AG04449 (cell line): ENCODE results near the gene ATF4.
A peak's percentile ranks its signal among the peaks of the same experiment; 100 is the strongest.

Source experiments
- CTCF ChIA-PET: fragments of 350-600 bp; formaldehyde crosslinking; extraction: SDS; loops from one replicate; lab custom pipeline; 2021; ENCODE audit warnings: antibody characterized with exemption; lab: Yijun Ruan, JAX
- POLR2A ChIA-PET: fragments of 400-600, 350-600 bp; formaldehyde crosslinking; extraction: SDS; loops from one replicate; lab custom pipeline; 2020; ENCODE audit warnings: antibody characterized with exemption, inconsistent platforms; lab: Yijun Ruan, JAX
- DNase-seq: peaks from one replicate; pipeline ENCODE4 v3.0.0-alpha.2; 2010; ENCODE audit warnings: low read depth, low spot score
- H3K4me3 ChIP-seq: 2 replicates; pipeline ENCODE4 v1.5.1; 2011; ENCODE audit warnings: low read depth, mild to moderate bottlenecking, control low read depth, low read length
- TF ChIP-seq, protein P1 (sequence below): IDR thresholded peaks from one replicate; pipeline ENCODE4 v1.5.1; 2011; ENCODE audit warnings: mild to moderate bottlenecking, moderate library complexity, low read length, control low read depth, inconsistent platforms; ENCODE audit not compliant: insufficient read depth; ENCODE audit errors: missing control alignments

Gene ATF4

GRCh38 chr22:39527481-39527961, 7.2 kb downstream of the ATF4 start:
- no peak overlapping the region for H3K4me3 ChIP-seq
- CTCF ChIA-PET: interaction anchor here (1.0 to 27.5 kb wide), 8 partner anchors 11 to 502 kb away, joined by 3 to 1079 read pairs (median 56); partner anchors contain the start of genes RPL3 and TAB1
- DNase-seq: no peak
- POLR2A ChIA-PET: interaction anchor here (2.1 to 5.6 kb wide), 2 partner anchors 209 to 210 kb away, joined by 25 to 59 read pairs; partner anchors contain the start of gene RPL3
- TF ChIP-seq, protein P1, sequence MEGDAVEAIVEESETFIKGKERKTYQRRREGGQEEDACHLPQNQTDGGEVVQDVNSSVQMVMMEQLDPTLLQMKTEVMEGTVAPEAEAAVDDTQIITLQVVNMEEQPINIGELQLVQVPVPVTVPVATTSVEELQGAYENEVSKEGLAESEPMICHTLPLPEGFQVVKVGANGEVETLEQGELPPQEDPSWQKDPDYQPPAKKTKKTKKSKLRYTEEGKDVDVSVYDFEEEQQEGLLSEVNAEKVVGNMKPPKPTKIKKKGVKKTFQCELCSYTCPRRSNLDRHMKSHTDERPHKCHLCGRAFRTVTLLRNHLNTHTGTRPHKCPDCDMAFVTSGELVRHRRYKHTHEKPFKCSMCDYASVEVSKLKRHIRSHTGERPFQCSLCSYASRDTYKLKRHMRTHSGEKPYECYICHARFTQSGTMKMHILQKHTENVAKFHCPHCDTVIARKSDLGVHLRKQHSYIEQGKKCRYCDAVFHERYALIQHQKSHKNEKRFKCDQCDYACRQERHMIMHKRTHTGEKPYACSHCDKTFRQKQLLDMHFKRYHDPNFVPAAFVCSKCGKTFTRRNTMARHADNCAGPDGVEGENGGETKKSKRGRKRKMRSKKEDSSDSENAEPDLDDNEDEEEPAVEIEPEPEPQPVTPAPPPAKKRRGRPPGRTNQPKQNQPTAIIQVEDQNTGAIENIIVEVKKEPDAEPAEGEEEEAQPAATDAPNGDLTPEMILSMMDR: no peak

GRCh38 chr22:39528080-39528661, 7.8 kb downstream of the ATF4 start:
- no peak for DNase-seq
- POLR2A ChIA-PET: interaction anchor here (0.9 to 2.1 kb wide), 5 partner anchors 8 to 212 kb away, joined by 3 to 25 read pairs (median 10); partner anchors contain the start of genes ATF4, MIEF1 and RPL3
- CTCF ChIA-PET: interaction anchor here (0.8 to 27.5 kb wide), 23 partner anchors 8 to 821 kb away, joined by 3 to 1079 read pairs (median 10); partner anchors contain the start of genes ATF4, MIEF1, RPL3 and TAB1
- TF ChIP-seq, protein P1: no peak
- no peak overlapping the region for H3K4me3 ChIP-seq

DNA sequence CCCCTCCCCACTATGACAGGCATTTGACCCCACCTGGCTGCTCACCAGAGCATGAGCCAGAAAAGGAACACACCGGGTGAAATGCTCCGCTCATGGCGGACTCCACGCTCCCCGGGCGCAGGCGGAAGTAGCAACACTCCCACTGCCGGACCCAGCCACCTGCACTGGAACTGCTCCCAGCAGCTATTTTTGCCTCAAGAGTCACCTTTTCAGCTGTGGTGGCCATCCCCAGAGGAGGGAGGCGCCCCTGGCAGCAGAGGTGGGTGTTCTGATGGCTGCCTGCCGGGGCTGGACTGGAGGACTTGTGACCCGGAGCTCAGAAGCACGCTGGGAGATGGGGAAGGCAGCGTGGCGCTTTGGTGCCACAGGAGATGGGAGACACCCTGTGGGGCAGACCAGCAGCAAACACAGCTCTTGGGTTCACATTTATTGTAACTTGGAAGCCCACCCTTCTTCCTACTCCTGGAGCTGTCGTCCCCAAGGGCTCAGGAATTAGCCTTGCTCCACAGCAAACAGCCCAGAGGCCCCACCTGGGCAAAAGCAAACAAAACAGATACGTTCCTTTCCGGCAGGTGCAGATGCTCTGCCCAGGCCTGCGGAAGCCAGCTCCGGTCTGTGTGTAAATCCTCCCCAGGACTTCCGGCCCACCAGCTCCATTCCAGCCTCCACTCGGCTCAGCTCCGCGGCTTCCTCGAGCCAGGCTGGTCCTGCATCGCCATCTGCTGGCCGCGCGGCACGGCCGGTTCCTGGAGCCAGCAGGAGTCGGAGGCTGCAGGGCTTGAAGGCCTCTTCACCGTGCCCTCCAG, 8.5 kb downstream of the ATF4 start:
- ChIA-PET CTCF (interaction anchor here (0.7 to 27.5 kb wide), 37 partner anchors 8 to 820 kb away, joined by 3 to 1079 read pairs (median 7); partner anchors contain the start of genes ATF4, MIEF1, RPL3 and TAB1), POLR2A (interaction anchor here (0.6 to 2.1 kb wide), 9 partner anchors 9 to 515 kb away, joined by 3 to 25 read pairs (median 3); partner anchors contain the start of genes ATF4, MIEF1 and RPL3)
- peak; percentile 60 for DNase-seq
- no peak overlapping the region for H3K4me3 ChIP-seq
- TF ChIP-seq, protein P1: peak; percentile 100

DNA sequence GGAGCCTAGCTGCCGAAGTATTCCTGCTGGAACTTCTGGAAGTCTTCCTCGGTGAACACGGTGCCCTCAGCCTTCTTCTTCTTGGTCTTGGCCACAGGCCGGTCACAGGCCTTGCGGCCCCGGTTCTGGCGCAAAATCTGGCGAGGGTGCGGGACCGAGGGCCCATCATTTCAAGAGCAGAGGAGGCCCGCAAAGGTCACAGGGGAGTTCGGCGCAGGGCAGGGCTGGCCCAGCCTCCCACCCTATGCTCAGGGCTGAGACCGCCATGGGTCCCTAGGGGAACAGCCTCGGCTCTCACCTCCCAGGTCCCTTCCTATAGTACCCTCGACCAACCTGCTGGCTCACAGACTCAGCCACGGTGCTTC, 9.1 kb downstream of the ATF4 start:
- DNase-seq: no peak
- no peak overlapping the region for H3K4me3 ChIP-seq
- TF ChIP-seq, protein P1: no peak
- POLR2A ChIA-PET: interaction anchor here (0.7 to 2.1 kb wide), 5 partner anchors 10 to 515 kb away, joined by 3 to 25 read pairs (median 10); partner anchors contain the start of genes ATF4, MIEF1 and RPL3
- CTCF ChIA-PET: interaction anchor here (0.7 to 27.5 kb wide), 33 partner anchors 9 to 820 kb away, joined by 3 to 1079 read pairs (median 8); partner anchors contain the start of genes MIEF1, RPL3 and TAB1

DNA sequence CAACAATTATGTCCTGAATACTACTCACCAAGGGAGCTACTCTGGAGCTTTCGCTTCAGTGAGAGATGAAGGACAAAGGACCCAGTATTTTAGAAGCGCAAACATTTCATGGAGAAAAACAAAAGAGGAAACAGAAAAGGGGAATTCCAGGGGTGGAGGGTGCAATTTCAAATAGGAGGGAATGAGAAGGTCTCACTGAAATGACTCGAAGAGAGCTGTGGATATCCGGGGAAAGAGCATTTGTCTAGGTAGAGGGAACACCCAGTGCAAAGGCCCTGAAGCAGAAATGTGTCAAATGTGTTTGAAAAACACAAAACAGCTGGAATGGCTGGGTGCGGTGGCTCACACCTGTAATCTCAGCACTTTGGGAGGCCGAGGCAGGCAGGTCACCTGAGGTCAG, 9.8 kb downstream of the ATF4 start:
- ChIA-PET POLR2A (interaction anchor here (1.9 kb wide), 1 partner anchor 10 kb away, joined by 17 read pairs; the partner anchor contains the start of gene ATF4), CTCF (interaction anchor here (0.6 to 27.5 kb wide), 30 partner anchors 9 to 819 kb away, joined by 3 to 1079 read pairs (median 5); partner anchors contain the start of genes ATF4, MIEF1, RPL3 and TAB1)
- TF ChIP-seq, protein P1: no peak
- no peak for DNase-seq
- H3K4me3 ChIP-seq: no peak overlapping the region
